Activated CD4-positive, alpha-beta T cell treated with anti-CD3 and anti-CD28 coated beads for 24 hours (primary cell): ENCODE data around the gene SLC6A6.
"Not testable (repeated sequence)": the region's sequence is repeated elsewhere in the genome, so short reads cannot be mapped to it uniquely, and the experiment has no call there.

Experiments
- DNase-seq, 2 donors: peaks; one replicate each; pipeline ENCODE4 v3.0.0-alpha.2; 2020; ENCODE audit warnings: low read depth in 2 of 2

Gene SLC6A6

GRCh38 chr3:14507757-14508504 is 105.5 kb downstream of the SLC6A6 start:
- DNase-seq = no peak

GRCh38 chr3:14508505-14508819 is 106.1 kb downstream of the SLC6A6 start:
- no peak for DNase-seq

- DNase-seq = peak; percentile 64 to 79
These were observed 106.8 kb downstream of the SLC6A6 start for GRCh38 chr3:14508966-14509795.

- no peak for DNase-seq
These were observed 107.3 kb downstream of the SLC6A6 start for GRCh38 chr3:14509796-14510100.

GRCh38 chr3:14510838-14511622 is 108.6 kb downstream of the SLC6A6 start:
- no peak for DNase-seq

- DNase-seq = no peak
These were observed 109.3 kb downstream of the SLC6A6 start for GRCh38 chr3:14511623-14512280.

GRCh38 chr3:14512281-14512941 is 110.0 kb downstream of the SLC6A6 start:
- no peak for DNase-seq

GRCh38 chr3:14512942-14513327 is 110.5 kb downstream of the SLC6A6 start:
- no peak for DNase-seq

GRCh38 chr3:14513566-14514322 is 111.3 kb downstream of the SLC6A6 start:
- no peak for DNase-seq

GRCh38 chr3:14514323-14514720 is 111.9 kb downstream of the SLC6A6 start:
- no peak for DNase-seq

- not testable (repeated sequence) for DNase-seq
These were observed 113.1 kb downstream of the SLC6A6 start for GRCh38 chr3:14515526-14515925.

GRCh38 chr3:14516738-14517345 is 114.4 kb downstream of the SLC6A6 start:
- DNase-seq = no peak

- no peak for DNase-seq
These were observed 115.4 kb downstream of the SLC6A6 start for GRCh38 chr3:14517601-14518431.

GRCh38 chr3:14518432-14518802 is 116.0 kb downstream of the SLC6A6 start:
- DNase-seq = no peak

- no peak for DNase-seq
These were observed 116.5 kb downstream of the SLC6A6 start for GRCh38 chr3:14518893-14519292.

- no peak for DNase-seq
These were observed 117.0 kb downstream of the SLC6A6 start for GRCh38 chr3:14519406-14519805.

- DNase-seq = no peak
These were observed 117.7 kb downstream of the SLC6A6 start for GRCh38 chr3:14520149-14520548.

- DNase-seq = no peak
These were observed 118.6 kb downstream of the SLC6A6 start for GRCh38 chr3:14520967-14521366.

- no peak for DNase-seq
These were observed 119.2 kb downstream of the SLC6A6 start for GRCh38 chr3:14521611-14522010.
